ENCODE measurements around the gene SCGN.

- TF ChIP-seq ZFP30 (CRISPR knock-in tag; IDR thresholded peaks at IDR 0.05) (no peak), ZFP3 (CRISPR knock-in tag; IDR thresholded peaks at IDR 0.05) (no peak), ZNF8 (CRISPR knock-in tag; IDR thresholded peaks at IDR 0.05) (no peak), TOX (CRISPR knock-in tag; IDR thresholded peaks at IDR 0.05; ENCODE audit: borderline replicate concordance) (no peak), PATZ1 (CRISPR knock-in tag; IDR thresholded peaks at IDR 0.05; ENCODE audit: borderline replicate concordance) (no peak), BACH2 (CRISPR knock-in tag; IDR thresholded peaks at IDR 0.05; ENCODE audit: borderline replicate concordance) (no peak), CREB5 (CRISPR knock-in tag; IDR thresholded peaks at IDR 0.05; ENCODE audit: low read depth) (no peak), CSDC2 (CRISPR knock-in tag; IDR thresholded peaks at IDR 0.05) (no peak), SNAI2 (CRISPR knock-in tag; IDR thresholded peaks at IDR 0.05) (no peak)
Observed at GRCh38 chr6:25630508-25631278, 21.3 kb upstream of the SCGN start.

Data from SK-N-SH treated with all-trans-retinoic acid at 6 μM for 48 hours (cell line).